GM12864 (cell line): ENCODE results near the gene MIEN1.

Experiments used
- DNase-seq: peaks from one replicate; pipeline ENCODE4 v3.0.0-alpha.2; 2011; ENCODE audit warnings: low read depth
- H3K4me3 ChIP-seq: 2 replicates; pipeline ENCODE4 v1.5.1; 2011; ENCODE audit warnings: mild to moderate bottlenecking, low read depth, low read length, control low read depth
- CTCF ChIP-seq: IDR thresholded peaks from 2 replicates; pipeline ENCODE4 v1.5.1; 2011; ENCODE audit warnings: low read depth, mild to moderate bottlenecking, moderate library complexity, low read length, control low read depth, inconsistent platforms; ENCODE audit errors: missing control alignments

Gene MIEN1

GRCh38 chr17:39737760-39738567, 7.6 kb upstream of the MIEN1 start, which contains the start of gene GRB7:
Gene GRB7, plus strand, starts transcription at chr17:39737938. Its CDS starts 4,364 bp downstream, at chr17:39742302.
- TF ChIP-seq CTCF: no peak
- no peak within 1 kb of the TSS for H3K4me3 ChIP-seq
- DNase-seq: no peak

GRCh38 chr17:39737206-39737759, 7.0 kb upstream of the MIEN1 start:
- no peak for TF ChIP-seq CTCF
- no peak overlapping the region for H3K4me3 ChIP-seq
- DNase-seq: no peak

- no peak overlapping the region for H3K4me3 ChIP-seq
- no peak for TF ChIP-seq CTCF
- DNase-seq: no peak
Measured at GRCh38 chr17:39736319-39737165, 6.2 kb upstream of the MIEN1 start.

- TF ChIP-seq CTCF: no peak
- no peak for DNase-seq
- no peak overlapping the region for H3K4me3 ChIP-seq
Measured at GRCh38 chr17:39735882-39736281, 5.5 kb upstream of the MIEN1 start.

- H3K4me3 ChIP-seq: no peak overlapping the region
- TF ChIP-seq CTCF: no peak
- no peak for DNase-seq
Measured at GRCh38 chr17:39732586-39732985, 2.3 kb upstream of the MIEN1 start.

- no peak for DNase-seq
- TF ChIP-seq CTCF: no peak
Measured at GRCh38 chr17:39729280-39729851, 966 bp downstream of the MIEN1 start.

More at GRCh38 chr17:39729280-39729851, 966 bp downstream of the MIEN1 start:
- peak overlapping the region; percentile 93 for H3K4me3 ChIP-seq
